HepG2 (cell line): Measurements from ENCODE around the gene SARS2. TPM values are rescaled to one million over a fixed set of nuclear protein-coding genes. Genes with fewer than 3 reads are reported as not detected.

ENCODE experiments used
- ASH2L ChIP-seq: fragments of 300-600, 200-600 bp; sonication (generic); IDR thresholded peaks from 2 replicates; pipeline ENCODE4 v1.7.0; 2017; ENCODE audit warnings: low read depth, mild to moderate bottlenecking, moderate library complexity, mixed read lengths, low read length; ENCODE audit not compliant: insufficient read length
- EEA1 ChIP-seq: sonication (generic); formaldehyde crosslinking; IDR thresholded peaks from 2 replicates; pipeline ENCODE4 v1.5.1; 2020; ENCODE audit warnings: mild to moderate bottlenecking, missing genetic modification reagents, borderline replicate concordance
- ERF ChIP-seq: IDR thresholded peaks from 2 replicates; pipeline ENCODE4 v1.6.1; 2018; ENCODE audit warnings: missing biosample characterization, missing genetic modification reagents
- GATA4 ChIP-seq: sonication (generic); IDR thresholded peaks from 2 replicates; pipeline ENCODE4 v1.6.1; 2016; ENCODE audit warnings: antibody characterized with exemption, low read depth, borderline replicate concordance
- HOXA3 ChIP-seq: sonication (generic); formaldehyde crosslinking; IDR thresholded peaks from 2 replicates; pipeline ENCODE4 v1.5.0; 2020; ENCODE audit warnings: missing genetic modification reagents
- KLF12 ChIP-seq: sonication (generic); formaldehyde crosslinking; IDR thresholded peaks from 2 replicates; pipeline ENCODE4 v1.4.0; 2020; ENCODE audit warnings: missing genetic modification reagents, borderline replicate concordance
- NKX3-1 ChIP-seq: sonication (generic); formaldehyde crosslinking; IDR thresholded peaks from 2 replicates; pipeline ENCODE4 v1.5.0; 2020; ENCODE audit warnings: missing genetic modification reagents
- PATZ1 ChIP-seq: sonication (generic); formaldehyde crosslinking; IDR thresholded peaks from 2 replicates; pipeline ENCODE4 v1.4.0; 2020; ENCODE audit warnings: missing genetic modification reagents
- POLR2A ChIP-seq, 2 experiments: IDR thresholded peaks; 2 replicates each; pipeline ENCODE4 v1.6.1; 2011; ENCODE audit warnings: low read depth in 2 of 2, low read length in 2 of 2, mild to moderate bottlenecking in 1 of 2, moderate library complexity in 1 of 2; ENCODE audit not compliant: insufficient read depth in 1 of 2
- RXRB ChIP-seq: IDR thresholded peaks from 2 replicates; pipeline ENCODE4 v1.6.1; 2016; ENCODE audit warnings: borderline replicate concordance, missing genetic modification reagents, missing compliant biosample characterization
- TBP ChIP-seq: sonication (generic); formaldehyde crosslinking; IDR thresholded peaks from 2 replicates; pipeline ENCODE4 v1.5.0; 2020; ENCODE audit warnings: missing genetic modification reagents
- TCF12 ChIP-seq, 2 experiments: fragments of 450-650 bp in 1 of 2; sonication (generic) in 1 of 2; formaldehyde crosslinking in 1 of 2; IDR thresholded peaks; 2 replicates each; pipeline versions ENCODE4 v1.6.1 to v1.8.0; 2017 to 2022; ENCODE audit warnings: antibody characterized with exemption in 1 of 2, mild to moderate bottlenecking in 1 of 2, missing genetic modification reagents in 1 of 2, moderate library complexity in 1 of 2
- XRCC5 ChIP-seq: fragments of 200-400 bp; formaldehyde crosslinking; optimal IDR thresholded peaks from 2 replicates; pipeline ENCODE3; 2017; ENCODE audit warnings: mild to moderate bottlenecking, low read length
- ZFP1 ChIP-seq: IDR thresholded peaks from 2 replicates; pipeline ENCODE4 v1.6.1; 2016
- ZNF230 ChIP-seq: sonication (generic); formaldehyde crosslinking; IDR thresholded peaks from 2 replicates; pipeline ENCODE4 v1.4.0; 2020; ENCODE audit warnings: mild to moderate bottlenecking, missing genetic modification reagents
- ZNF232 ChIP-seq: sonication (generic); formaldehyde crosslinking; IDR thresholded peaks from 2 replicates; pipeline ENCODE4 v1.4.0; 2020; ENCODE audit warnings: missing genetic modification reagents, borderline replicate concordance
- ZNF570 ChIP-seq: sonication (generic); formaldehyde crosslinking; IDR thresholded peaks from 2 replicates; pipeline ENCODE4 v1.4.0; 2020; ENCODE audit warnings: mild to moderate bottlenecking, missing genetic modification reagents, borderline replicate concordance
- polyA plus RNA-seq, 8 experiments: library from polyadenylated mRNA; depleted of rRNA in 3 of 8; stranded (reverse) in 7 of 8; unstranded in 1 of 8; fragments of >200 nt; fragmentation: Illumina TruSeq in 4 of 8; extraction: Trizol in 4 of 8; gene quantifications; 2 replicates each; pipeline versions ENCODE4 v1.2.1 to v1.2.3, GENCODE V29; 2011 to 2016; ENCODE audit warnings: low read depth in 4 of 8, missing spikeins in 1 of 8, mixed read lengths in 1 of 8; ENCODE audit not compliant: insufficient read depth in 1 of 8
- total RNA-seq, 5 experiments: library from RNA; depleted of rRNA; stranded (reverse); fragments of >200 nt; fragmentation: Illumina TruSeq; extraction: Trizol; gene quantifications; 2 replicates each; pipeline ENCODE4 v1.2.3, GENCODE V29; 2016; ENCODE audit warnings: low read depth in 1 of 5
- TF ChIP-seq, protein P1 (sequence below): sonication (generic); formaldehyde crosslinking; IDR thresholded peaks from 2 replicates; pipeline ENCODE4 v1.4.0; 2020; ENCODE audit warnings: missing genetic modification reagents
- TF ChIP-seq, protein P2 (sequence below), 2 experiments: sonication (generic) in 1 of 2; formaldehyde crosslinking in 1 of 2; IDR thresholded peaks; 2 replicates each; pipeline versions ENCODE4 v1.4.0 to v1.6.1; 2016 to 2020; ENCODE audit warnings: borderline replicate concordance in 1 of 2, low read depth in 1 of 2, mild to moderate bottlenecking in 1 of 2, missing genetic modification reagents in 1 of 2

Gene SARS2
- total and polyA plus RNA-seq, 2 of the 13 experiments (the other 11 are each of a cell fraction or from before 2014, with no cell fraction given), result 40.0 to 48.6 TPM

DNA sequence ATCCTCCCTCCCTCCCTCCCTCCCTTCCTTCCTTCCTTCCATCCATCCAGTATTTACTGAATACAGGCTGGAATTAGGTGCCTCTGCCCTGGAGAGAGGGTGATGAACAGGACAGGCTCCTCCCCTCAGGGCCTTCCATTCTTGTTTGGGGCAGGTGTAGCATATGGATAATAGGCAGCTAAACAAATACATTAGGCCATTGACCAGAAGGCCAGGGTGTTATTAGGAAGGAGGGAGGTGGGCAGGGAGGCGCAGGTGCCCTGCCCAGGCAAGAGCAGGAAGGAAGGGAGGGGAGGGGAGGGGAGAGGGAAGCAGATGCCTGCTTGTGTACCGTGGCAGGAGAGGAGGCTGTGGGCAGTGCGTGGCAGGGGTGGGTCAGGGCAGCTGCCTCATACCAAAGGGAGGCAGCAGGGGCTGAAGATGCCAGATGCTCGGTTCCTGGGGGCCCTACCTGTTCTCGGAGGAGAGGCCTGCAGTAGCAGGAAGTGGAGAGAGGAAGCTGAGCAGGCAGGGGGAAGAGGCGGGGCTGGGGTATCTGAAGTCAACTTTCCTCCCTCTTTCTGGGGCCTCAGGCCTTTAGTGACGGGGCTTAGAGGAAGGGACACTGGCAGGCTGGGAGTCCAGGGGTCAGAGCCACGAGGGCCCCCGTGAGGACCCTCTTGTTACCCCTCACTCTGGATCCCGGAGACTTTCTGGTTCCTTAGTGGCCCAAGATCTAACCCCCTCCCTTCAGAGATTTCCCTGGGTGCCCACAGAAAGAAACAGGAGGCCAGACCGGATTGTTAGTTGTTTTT is 52.6 kb downstream of the SARS2 start, which contains the start of gene RINL (continued):
- TF ChIP-seq, protein P1, sequence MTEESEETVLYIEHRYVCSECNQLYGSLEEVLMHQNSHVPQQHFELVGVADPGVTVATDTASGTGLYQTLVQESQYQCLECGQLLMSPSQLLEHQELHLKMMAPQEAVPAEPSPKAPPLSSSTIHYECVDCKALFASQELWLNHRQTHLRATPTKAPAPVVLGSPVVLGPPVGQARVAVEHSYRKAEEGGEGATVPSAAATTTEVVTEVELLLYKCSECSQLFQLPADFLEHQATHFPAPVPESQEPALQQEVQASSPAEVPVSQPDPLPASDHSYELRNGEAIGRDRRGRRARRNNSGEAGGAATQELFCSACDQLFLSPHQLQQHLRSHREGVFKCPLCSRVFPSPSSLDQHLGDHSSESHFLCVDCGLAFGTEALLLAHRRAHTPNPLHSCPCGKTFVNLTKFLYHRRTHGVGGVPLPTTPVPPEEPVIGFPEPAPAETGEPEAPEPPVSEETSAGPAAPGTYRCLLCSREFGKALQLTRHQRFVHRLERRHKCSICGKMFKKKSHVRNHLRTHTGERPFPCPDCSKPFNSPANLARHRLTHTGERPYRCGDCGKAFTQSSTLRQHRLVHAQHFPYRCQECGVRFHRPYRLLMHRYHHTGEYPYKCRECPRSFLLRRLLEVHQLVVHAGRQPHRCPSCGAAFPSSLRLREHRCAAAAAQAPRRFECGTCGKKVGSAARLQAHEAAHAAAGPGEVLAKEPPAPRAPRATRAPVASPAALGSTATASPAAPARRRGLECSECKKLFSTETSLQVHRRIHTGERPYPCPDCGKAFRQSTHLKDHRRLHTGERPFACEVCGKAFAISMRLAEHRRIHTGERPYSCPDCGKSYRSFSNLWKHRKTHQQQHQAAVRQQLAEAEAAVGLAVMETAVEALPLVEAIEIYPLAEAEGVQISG (CRISPR knock-in tag), result peak; percentile 55
- TF ChIP-seq ZNF570, result no peak
- TF ChIP-seq XRCC5, result no peak
- TF ChIP-seq TBP (CRISPR knock-in tag), result no peak
- no peak for TF ChIP-seq ERF (CRISPR knock-in tag)
- 0 out of 2 replicates have a peak, but pooled peaks have one; percentile 59 for TF ChIP-seq ZNF232
- TF ChIP-seq POLR2A (IDR thresholded peaks at IDR 0.05; ENCODE audit: insufficient read depth in 1 of 2, low read depth in 2 of 2, low read length in 2 of 2), result peak; percentile 36 to 73; a peak in 2 of 4 replicates
- 0 out of 2 replicates have a peak, but pooled peaks have one; percentile 8 for TF ChIP-seq RXRB (CRISPR knock-in tag)
- no peak for TF ChIP-seq EEA1
- TF ChIP-seq ZNF230 (CRISPR knock-in tag), result no peak
- TF ChIP-seq ZFP1, result no peak
- TF ChIP-seq, protein P2, sequence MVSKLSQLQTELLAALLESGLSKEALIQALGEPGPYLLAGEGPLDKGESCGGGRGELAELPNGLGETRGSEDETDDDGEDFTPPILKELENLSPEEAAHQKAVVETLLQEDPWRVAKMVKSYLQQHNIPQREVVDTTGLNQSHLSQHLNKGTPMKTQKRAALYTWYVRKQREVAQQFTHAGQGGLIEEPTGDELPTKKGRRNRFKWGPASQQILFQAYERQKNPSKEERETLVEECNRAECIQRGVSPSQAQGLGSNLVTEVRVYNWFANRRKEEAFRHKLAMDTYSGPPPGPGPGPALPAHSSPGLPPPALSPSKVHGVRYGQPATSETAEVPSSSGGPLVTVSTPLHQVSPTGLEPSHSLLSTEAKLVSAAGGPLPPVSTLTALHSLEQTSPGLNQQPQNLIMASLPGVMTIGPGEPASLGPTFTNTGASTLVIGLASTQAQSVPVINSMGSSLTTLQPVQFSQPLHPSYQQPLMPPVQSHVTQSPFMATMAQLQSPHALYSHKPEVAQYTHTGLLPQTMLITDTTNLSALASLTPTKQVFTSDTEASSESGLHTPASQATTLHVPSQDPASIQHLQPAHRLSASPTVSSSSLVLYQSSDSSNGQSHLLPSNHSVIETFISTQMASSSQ (IDR thresholded peaks at IDR 0.05; ENCODE audit: low read depth), result no peak
- TF ChIP-seq, protein P2 (CRISPR knock-in tag; IDR thresholded peaks at IDR 0.05; ENCODE audit: borderline replicate concordance), result no peak
- TF ChIP-seq GATA4, result 0 out of 2 replicates have a peak, but pooled peaks have one; percentile 20
- no peak for TF ChIP-seq HOXA3 (CRISPR knock-in tag)
- peak; percentile 35; the same call in 1 of the 2 replicates for TF ChIP-seq PATZ1 (CRISPR knock-in tag)
- TF ChIP-seq KLF12 (CRISPR knock-in tag), result no peak
- no peak for TF ChIP-seq TCF12 (IDR thresholded peaks at IDR 0.05)
- no peak for TF ChIP-seq TCF12 (CRISPR knock-in tag; IDR thresholded peaks at IDR 0.05)
- no peak for TF ChIP-seq NKX3-1
- TF ChIP-seq ASH2L, result peak; percentile 21
